ENCODE measurements around the gene SPIRE1.

SPIRE1 gene

DNA sequence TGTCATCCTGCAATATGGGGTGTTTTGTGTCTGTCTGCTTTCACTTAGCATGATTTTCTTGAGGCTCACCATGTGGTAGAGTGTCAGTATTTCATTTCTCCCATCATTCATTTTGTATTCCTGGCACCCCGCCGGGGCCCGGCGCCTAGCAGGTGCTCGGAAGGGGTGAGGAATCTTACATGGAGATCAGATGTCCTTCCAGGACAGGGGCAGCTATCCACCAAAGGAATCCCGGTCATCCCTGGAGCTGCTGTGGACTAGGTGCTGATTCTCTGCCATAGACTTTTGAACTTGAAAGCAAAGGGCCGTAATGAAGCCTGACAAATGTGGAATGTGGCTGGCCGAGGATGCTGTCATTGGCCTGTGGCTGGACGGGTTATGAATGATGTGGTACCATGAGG, 247.8 kb downstream of the SPIRE1 start:
- no peak overlapping the region for H3K4me3 ChIP-seq (ENCODE audit: low read length)

GRCh38 chr18:12409469-12409868, 248.4 kb downstream of the SPIRE1 start:
- no peak for TF ChIP-seq ZNF274 (IDR thresholded peaks at IDR 0.05; ENCODE audit: low read depth, low read length)

More for the DNA sequence above, 247.8 kb downstream of the SPIRE1 start:
- TF ChIP-seq ZNF274 (IDR thresholded peaks at IDR 0.05; ENCODE audit: low read depth, low read length) = no peak

GRCh38 chr18:12408247-12408869, 249.5 kb downstream of the SPIRE1 start:
- no peak for TF ChIP-seq ZNF274 (IDR thresholded peaks at IDR 0.05; ENCODE audit: low read depth, low read length)
- peak overlapping the region; percentile 78 for H3K4me3 ChIP-seq (ENCODE audit: low read length)

More at GRCh38 chr18:12409469-12409868, 248.4 kb downstream of the SPIRE1 start:
- H3K4me3 ChIP-seq (ENCODE audit: low read length) = no peak overlapping the region

GRCh38 chr18:12406371-12407111, 251.4 kb downstream of the SPIRE1 start:
- TF ChIP-seq ZNF274 (IDR thresholded peaks at IDR 0.05; ENCODE audit: low read depth, low read length) = no peak
- H3K4me3 ChIP-seq (ENCODE audit: low read length) = peak overlapping the region; percentile 5; the same call in 1 of the 2 replicates

- no peak for TF ChIP-seq ZNF274 (IDR thresholded peaks at IDR 0.05; ENCODE audit: low read depth, low read length)
- no peak overlapping the region for H3K4me3 ChIP-seq (ENCODE audit: low read length)
Measured at GRCh38 chr18:12405066-12405465, 252.8 kb downstream of the SPIRE1 start.

DNA sequence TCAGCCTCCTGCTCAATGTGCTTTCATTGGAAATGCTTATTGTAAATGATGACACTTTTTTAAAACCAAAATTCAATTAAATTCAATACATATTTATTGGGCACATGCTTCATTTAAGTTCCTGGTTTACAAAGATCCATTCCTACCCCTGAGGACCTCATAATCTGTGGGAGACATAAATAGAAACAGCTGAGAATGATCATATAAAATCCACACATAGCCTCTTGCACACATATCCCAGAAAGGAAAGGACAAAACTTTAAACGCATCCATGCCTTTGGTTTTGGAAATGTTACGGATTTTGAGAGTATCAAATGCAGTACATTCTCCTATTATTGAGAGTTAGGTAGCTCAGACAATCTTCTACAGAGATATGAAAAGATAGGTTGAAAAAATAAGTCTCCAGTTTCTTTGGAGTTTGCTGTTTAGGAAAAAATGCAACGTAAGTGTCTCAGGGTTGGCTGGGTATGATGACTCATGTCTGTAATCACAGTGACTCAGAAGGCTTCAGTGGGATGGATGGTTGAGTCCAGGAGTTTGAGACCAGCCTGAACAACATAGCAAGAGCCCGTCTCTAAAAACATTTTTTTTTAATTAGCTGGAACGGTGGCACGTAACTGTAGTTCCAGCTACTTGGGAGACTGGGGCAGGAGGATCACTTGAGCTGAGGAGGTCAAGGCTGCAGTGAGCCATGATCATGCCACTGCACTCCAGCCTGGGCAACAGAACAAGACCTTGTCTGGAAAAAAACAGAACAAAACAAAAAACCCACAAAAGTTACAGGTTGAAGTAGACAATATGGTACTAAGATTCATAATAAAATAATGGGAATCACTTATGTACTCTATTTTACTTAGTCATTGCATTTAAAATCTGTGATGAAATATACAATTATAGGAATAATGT, 254.1 kb downstream of the SPIRE1 start:
- no peak overlapping the region for H3K4me3 ChIP-seq (ENCODE audit: low read length)
- no peak for TF ChIP-seq ZNF274 (IDR thresholded peaks at IDR 0.05; ENCODE audit: low read depth, low read length)

DNA sequence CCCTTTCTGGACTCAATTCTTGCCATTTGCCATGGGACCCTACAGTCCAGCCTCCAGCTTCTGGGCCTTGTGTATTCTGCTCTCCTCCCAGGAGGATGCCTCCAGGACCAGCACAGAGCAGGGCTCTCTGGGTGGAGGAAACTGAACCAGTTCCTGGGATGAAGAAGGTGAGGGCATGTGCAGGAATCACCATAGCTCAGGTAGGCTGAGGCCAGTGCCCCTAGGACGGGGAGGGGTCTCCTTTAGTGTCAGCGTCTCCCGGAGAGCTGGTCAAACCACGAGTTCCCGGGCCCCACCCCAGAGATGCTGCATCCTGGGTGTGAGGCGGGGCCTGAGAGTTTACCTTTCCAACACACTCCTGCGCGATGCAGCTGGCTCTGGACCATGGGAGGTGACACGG, 256.0 kb downstream of the SPIRE1 start:
- no peak overlapping the region for H3K4me3 ChIP-seq (ENCODE audit: low read length)
- TF ChIP-seq ZNF274 (IDR thresholded peaks at IDR 0.05; ENCODE audit: low read depth, low read length) = no peak

- TF ChIP-seq ZNF274 (IDR thresholded peaks at IDR 0.05; ENCODE audit: low read depth, low read length) = no peak
- no peak overlapping the region for H3K4me3 ChIP-seq (ENCODE audit: low read length)
Measured at GRCh38 chr18:12399231-12399630, 258.7 kb downstream of the SPIRE1 start.

DNA sequence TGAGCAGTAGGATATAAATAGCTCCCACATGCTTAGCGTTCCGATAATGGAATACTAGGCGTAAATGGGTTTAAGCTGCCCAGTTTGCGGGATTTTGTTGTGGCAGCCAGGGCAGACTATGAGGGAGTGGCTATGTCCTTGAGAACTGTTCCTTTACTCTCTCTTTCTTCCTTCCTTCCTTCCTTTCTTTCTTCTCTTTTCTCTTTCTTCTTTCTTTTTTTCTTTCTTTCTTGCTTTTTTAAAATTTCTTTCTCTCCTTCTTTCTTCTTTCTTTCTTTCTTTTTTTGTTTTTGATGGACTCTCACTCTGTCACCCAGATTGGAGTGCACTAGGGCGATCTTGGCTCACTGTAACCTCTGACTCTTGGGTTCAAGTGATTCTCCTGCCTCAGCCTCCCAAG, 259.3 kb downstream of the SPIRE1 start:
- no peak overlapping the region for H3K4me3 ChIP-seq (ENCODE audit: low read length)
- TF ChIP-seq ZNF274 (IDR thresholded peaks at IDR 0.05; ENCODE audit: low read depth, low read length) = no peak

DNA sequence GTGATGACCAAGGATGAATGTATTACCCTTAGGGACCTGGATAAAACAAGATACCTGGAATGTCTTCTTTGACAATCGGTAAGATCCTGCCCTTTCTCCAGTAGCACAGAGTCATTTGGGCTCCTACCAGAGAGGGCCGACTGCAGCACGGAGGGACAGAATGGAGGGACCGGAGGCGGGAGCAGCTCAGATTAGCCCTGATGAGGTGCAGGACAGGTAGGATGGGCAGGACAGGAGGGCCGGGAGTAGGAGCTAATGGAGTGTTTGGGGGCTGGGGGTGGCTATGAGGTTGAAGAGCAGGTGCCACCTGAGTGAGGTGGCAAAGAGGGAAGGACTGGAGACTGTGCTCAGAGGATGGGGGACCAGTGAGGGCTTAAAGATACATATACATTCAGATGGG, 260.1 kb downstream of the SPIRE1 start:
- no peak overlapping the region for H3K4me3 ChIP-seq (ENCODE audit: low read length)
- no peak for TF ChIP-seq ZNF274 (IDR thresholded peaks at IDR 0.05; ENCODE audit: low read depth, low read length)

DNA sequence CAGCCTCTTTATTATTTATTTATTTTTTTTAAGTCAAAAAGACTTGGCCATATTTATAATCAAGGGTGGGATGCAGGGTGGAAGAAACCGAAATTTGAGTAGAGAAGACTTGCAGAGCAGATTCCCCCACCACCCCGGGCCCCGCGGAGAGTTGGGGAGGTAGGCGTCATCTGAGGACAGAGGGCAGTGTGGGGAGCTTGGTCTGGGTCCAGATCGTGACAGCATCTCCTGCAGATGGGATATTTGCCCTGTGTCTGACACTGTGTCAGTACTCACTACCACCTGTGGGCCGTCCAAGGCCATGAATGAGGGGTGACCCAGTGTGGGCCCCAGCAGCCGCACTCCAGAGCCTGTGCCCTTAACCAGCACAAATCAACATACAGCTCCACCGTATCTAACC, 260.7 kb downstream of the SPIRE1 start:
- no peak overlapping the region for H3K4me3 ChIP-seq (ENCODE audit: low read length)
- TF ChIP-seq ZNF274 (IDR thresholded peaks at IDR 0.05; ENCODE audit: low read depth, low read length) = no peak

Data from GM08714 (cell line).